Mucosa of descending colon (tissue), 3 donors: Measurements from ENCODE around the gene HNRNPA1. TPM values are rescaled to one million over a fixed set of nuclear protein-coding genes. Genes with fewer than 3 reads are reported as not detected.
A peak's percentile ranks its signal among the peaks of the same experiment; 100 is the strongest.
"Not testable (repeated sequence)": the region's sequence is repeated elsewhere in the genome, so short reads cannot be mapped to it uniquely, and the experiment has no call there.

Experiments
- ATAC-seq: fragments of 200-7000 bp; cut with Tn5 transposase; one replicate; pipeline ENCODE4 v1.9.1; 2020; ENCODE audit warnings: mild to moderate bottlenecking, moderate library complexity
- DNase-seq, 3 donors: peaks; one replicate each; pipeline ENCODE4 v3.0.0-alpha.2; 2020
- H3K36me3 ChIP-seq: fragments of 200-600 bp; one replicate; pipeline ENCODE4 v1.8.0; 2021; ENCODE audit warnings: low read depth, mild to moderate bottlenecking
- H3K4me1 ChIP-seq: fragments of 200-600 bp; one replicate; pipeline ENCODE4 v1.8.0; 2021; ENCODE audit warnings: low read depth, mild to moderate bottlenecking
- H3K4me3 ChIP-seq: fragments of 200-600 bp; one replicate; pipeline ENCODE4 v1.8.0; 2021; ENCODE audit warnings: mild to moderate bottlenecking
- H3K9me3 ChIP-seq: fragments of 200-600 bp; one replicate; pipeline ENCODE4 v1.8.0; 2021; ENCODE audit warnings: mild to moderate bottlenecking
- CTCF ChIP-seq: fragments of 200-600 bp; IDR thresholded peaks from one replicate; pipeline ENCODE4 v1.8.0; 2022; ENCODE audit warnings: antibody characterized with exemption, mild to moderate bottlenecking
- intact Hi-C, 2 donors: fragments of 100-400 bp; cut with DNase I in 1 of 2; cut with micrococcal nuclease in 1 of 2; formaldehyde crosslinking; loops; one replicate each; pipeline versions ENCODE4 v1.11.0 to v1.11.1; 2022; cut with DNase I, micrococcal nuclease
- total RNA-seq, 3 donors: library from RNA; stranded (reverse); fragmentation: NEBNext Ultra II Directional in 2 of 3; extraction: Animal tissue kit (Norgen Biotek cat#: 25700) in 2 of 3; gene quantifications; one replicate each; pipeline versions ENCODE4 v1.2.1 to v1.2.4, GENCODE V29; 2021 to 2023
- donor health status: DM: no; HTN: no; CAD: no; lungs with moderate emphysema.
- donor health status: DM: no; HTN: no; CAD: no.
- donor health status: DM: no; HTN: yes; CAD: no.

HNRNPA1 gene
- total RNA-seq, 3 donors from 2014 or later = 580 to 894 (median 610) TPM

GRCh38 chr12:54277823-54278276, 2.7 kb upstream of the HNRNPA1 start:
- no peak for ATAC-seq
- intact Hi-C loops = no loop called here
- H3K4me1 ChIP-seq = peaks cover 31% of the 10 kb centered on the region
- no peak for DNase-seq
- H3K9me3 ChIP-seq = no peaks in the 10 kb centered on the region
- H3K36me3 ChIP-seq = peaks cover 3% of the 10 kb centered on the region
- no peak for TF ChIP-seq CTCF
- no peak overlapping the region for H3K4me3 ChIP-seq

GRCh38 chr12:54279227-54279631, 1.3 kb upstream of the HNRNPA1 start:
- DNase-seq (no peak), ATAC-seq (no peak)
- Histone ChIP-seq H3K9me3 (no peaks in the 10 kb centered on the region), H3K4me1 (peaks cover 45% of the 10 kb centered on the region), H3K36me3 (peaks cover 3% of the 10 kb centered on the region), H3K4me3 (peak overlapping the region; percentile 27)
- no peak for TF ChIP-seq CTCF
- intact Hi-C loops = no loop called here

GRCh38 chr12:54279632-54280467, 676 bp upstream of the HNRNPA1 start, which contains the start of gene CBX5:
Gene CBX5, minus strand, starts transcription at chr12:54280122. Its CDS starts 22,472 bp downstream, at chr12:54257650.
- Histone ChIP-seq H3K4me3 (peak within 1 kb of the TSS; percentile 63), H3K9me3 (no peaks in the 10 kb centered on the region), H3K36me3 (peaks cover 3% of the 10 kb centered on the region), H3K4me1 (peaks cover 47% of the 10 kb centered on the region)
- ATAC-seq (peak; percentile 81), DNase-seq (peak; percentile 99)
- peak; percentile 9 for TF ChIP-seq CTCF
- intact Hi-C loops = no loop called here

- DNase-seq, H3K9me3 ChIP-seq, intact Hi-C loops, ATAC-seq, H3K36me3 ChIP-seq: not testable (repeated sequence)
- peaks cover 59% of the 10 kb centered on the region for H3K4me1 ChIP-seq
- peak overlapping the region; percentile 63 for H3K4me3 ChIP-seq
Measured at GRCh38 chr12:54281261-54281638, 724 bp downstream of the HNRNPA1 start.

- Histone ChIP-seq H3K4me1 (peaks cover 59% of the 10 kb centered on the region), H3K4me3 (peak overlapping the region; percentile 63)
- H3K36me3 ChIP-seq, intact Hi-C loops, H3K9me3 ChIP-seq, DNase-seq, ATAC-seq: not testable (repeated sequence)
Measured at GRCh38 chr12:54281694-54282093, 1.2 kb downstream of the HNRNPA1 start.

DNA sequence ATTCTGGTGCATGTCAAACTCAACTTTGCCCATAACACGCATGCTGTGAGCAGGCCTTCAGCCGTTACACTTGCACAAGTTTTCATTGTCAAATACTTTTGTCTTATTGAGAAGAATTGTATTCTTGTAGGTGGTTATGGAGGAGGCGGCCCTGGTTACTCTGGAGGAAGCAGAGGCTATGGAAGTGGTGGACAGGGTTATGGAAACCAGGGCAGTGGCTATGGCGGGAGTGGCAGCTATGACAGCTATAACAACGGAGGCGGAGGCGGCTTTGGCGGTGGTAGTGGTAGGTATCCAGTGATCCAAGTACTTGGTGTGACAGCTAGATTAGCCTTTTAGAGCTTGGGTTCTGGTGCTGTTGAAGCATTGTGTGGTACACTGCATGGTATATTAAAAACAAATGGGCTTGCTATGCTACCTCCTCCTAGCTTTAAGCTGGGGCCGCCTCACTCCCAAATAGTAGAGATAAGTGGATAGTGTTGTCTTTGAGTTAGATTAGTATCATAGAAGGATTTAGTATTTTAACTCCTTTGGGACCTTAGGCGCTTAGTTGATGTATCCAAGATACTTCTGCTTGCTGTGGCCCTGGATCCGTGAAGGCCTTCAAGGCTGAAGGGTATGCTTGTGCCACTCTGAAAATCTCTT, 2.5 kb downstream of the HNRNPA1 start:
- H3K4me1 ChIP-seq = peaks cover 63% of the 10 kb centered on the region
- TF ChIP-seq CTCF = no peak
- no peak for ATAC-seq
- peak in 2 of 3 donors; percentile 58 to 59 for DNase-seq
- no peak overlapping the region for H3K4me3 ChIP-seq
- H3K36me3 ChIP-seq = peaks cover 3% of the 10 kb centered on the region
- intact Hi-C loops = no loop called here
- no peaks in the 10 kb centered on the region for H3K9me3 ChIP-seq

DNA sequence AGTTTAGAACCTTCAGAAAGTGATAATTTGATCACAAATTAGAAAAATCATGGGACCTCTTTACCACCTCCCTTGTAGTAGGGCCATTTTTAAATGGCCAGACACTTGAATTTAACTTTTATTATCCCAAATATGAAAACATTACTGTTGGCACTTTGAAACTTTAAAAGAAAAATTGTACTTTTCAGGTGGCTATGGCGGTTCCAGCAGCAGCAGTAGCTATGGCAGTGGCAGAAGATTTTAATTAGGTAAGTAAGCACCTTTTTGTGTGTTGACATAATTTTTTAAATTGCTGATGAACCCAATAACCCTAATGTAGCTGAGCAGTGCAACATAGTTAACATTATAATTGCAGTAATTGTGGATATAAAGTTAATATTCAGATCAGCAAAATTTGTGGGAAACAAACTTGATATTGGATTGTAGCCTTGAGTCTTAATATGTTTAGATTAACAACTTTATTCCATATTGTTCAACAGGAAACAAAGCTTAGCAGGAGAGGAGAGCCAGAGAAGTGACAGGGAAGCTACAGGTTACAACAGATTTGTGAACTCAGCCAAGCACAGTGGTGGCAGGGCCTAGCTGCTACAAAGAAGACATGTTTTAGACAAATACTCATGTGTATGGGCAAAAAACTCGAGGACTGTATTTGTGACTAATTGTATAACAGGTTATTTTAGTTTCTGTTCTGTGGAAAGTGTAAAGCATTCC, 3.7 kb downstream of the HNRNPA1 start:
- H3K4me1 ChIP-seq = peaks cover 63% of the 10 kb centered on the region
- H3K36me3 ChIP-seq = not testable (repeated sequence)

More for the DNA sequence above, 3.7 kb downstream of the HNRNPA1 start:
- H3K4me3 ChIP-seq, H3K9me3 ChIP-seq, intact Hi-C loops, ATAC-seq, DNase-seq: not testable (repeated sequence)
